H1 (cell line): ENCODE data around the gene TGFB1. TPM values are rescaled to one million over a fixed set of nuclear protein-coding genes. Genes with fewer than 3 reads are reported as not detected.

Experiments
- BACH1 ChIP-seq: IDR thresholded peaks from 2 replicates; pipeline ENCODE4 v1.6.1; 2012; ENCODE audit warnings: low read length, improper control_type of control experiment
- CEBPB ChIP-seq: IDR thresholded peaks from 2 replicates; pipeline ENCODE4 v1.6.1; 2012; ENCODE audit warnings: low read depth, low read length
- CHD7 ChIP-seq: fragments of 300-600 bp; sonication (generic); IDR thresholded peaks from 2 replicates; pipeline ENCODE4 v1.7.1; 2012; ENCODE audit warnings: low read length, moderate library complexity, mild to moderate bottlenecking, inconsistent platforms; ENCODE audit not compliant: insufficient replicate concordance
- HDAC2 ChIP-seq, 2 experiments: fragments of 300-600 bp in 1 of 2; sonication (generic) in 1 of 2; IDR thresholded peaks; 2 replicates each; pipeline ENCODE4 v1.6.1; 2011 to 2012; ENCODE audit warnings: low read depth in 2 of 2, low read length in 2 of 2, mild to moderate bottlenecking in 2 of 2, moderate library complexity in 2 of 2, borderline replicate concordance in 1 of 2, inconsistent platforms in 1 of 2
- RFX5 ChIP-seq: IDR thresholded peaks from 2 replicates; pipeline ENCODE4 v1.6.1; 2011; ENCODE audit warnings: low read depth, low read length, improper control_type of control experiment, borderline replicate concordance
- SP4 ChIP-seq: IDR thresholded peaks from 2 replicates; pipeline ENCODE4 v1.6.1; 2012; ENCODE audit warnings: low read length, inconsistent platforms
- SRF ChIP-seq: IDR thresholded peaks from 2 replicates; pipeline ENCODE4 v1.6.1; 2011; ENCODE audit warnings: mild to moderate bottlenecking, low read depth, low read length, moderate library complexity
- polyA plus RNA-seq, 7 experiments: library from polyadenylated mRNA; depleted of rRNA in 3 of 7; stranded (reverse) in 5 of 7; unstranded in 2 of 7; fragments of >200 nt in 5 of 7; fragments of 200-250 nt in 2 of 7; gene quantifications; 1 replicate in 5 of 7; 2 replicates in 1 of 7; 4 replicates in 1 of 7; pipeline versions ENCODE4 v1.2.1 to v1.2.3, GENCODE V29; 2011 to 2013; ENCODE audit warnings: missing spikeins in 2 of 7, mixed read lengths in 2 of 7
- total RNA-seq: library from RNA; stranded (reverse); fragmentation: NEBNext Ultra II Directional; extraction: Animal tissue kit (Norgen Biotek cat#: 25700); gene quantifications from 2 replicates; pipeline ENCODE4 v1.2.1, GENCODE V29; 2021
- TF ChIP-seq, protein P1 (sequence below): IDR thresholded peaks from 2 replicates; pipeline ENCODE4 v1.6.1; 2011; ENCODE audit warnings: low read length, improper control_type of control experiment

The TGFB1 gene
- total and polyA plus RNA-seq, 2 of the 8 experiments (the other 6 are each of a cell fraction or from before 2014, with no cell fraction given) = 1.7 to 10.6 TPM

DNA sequence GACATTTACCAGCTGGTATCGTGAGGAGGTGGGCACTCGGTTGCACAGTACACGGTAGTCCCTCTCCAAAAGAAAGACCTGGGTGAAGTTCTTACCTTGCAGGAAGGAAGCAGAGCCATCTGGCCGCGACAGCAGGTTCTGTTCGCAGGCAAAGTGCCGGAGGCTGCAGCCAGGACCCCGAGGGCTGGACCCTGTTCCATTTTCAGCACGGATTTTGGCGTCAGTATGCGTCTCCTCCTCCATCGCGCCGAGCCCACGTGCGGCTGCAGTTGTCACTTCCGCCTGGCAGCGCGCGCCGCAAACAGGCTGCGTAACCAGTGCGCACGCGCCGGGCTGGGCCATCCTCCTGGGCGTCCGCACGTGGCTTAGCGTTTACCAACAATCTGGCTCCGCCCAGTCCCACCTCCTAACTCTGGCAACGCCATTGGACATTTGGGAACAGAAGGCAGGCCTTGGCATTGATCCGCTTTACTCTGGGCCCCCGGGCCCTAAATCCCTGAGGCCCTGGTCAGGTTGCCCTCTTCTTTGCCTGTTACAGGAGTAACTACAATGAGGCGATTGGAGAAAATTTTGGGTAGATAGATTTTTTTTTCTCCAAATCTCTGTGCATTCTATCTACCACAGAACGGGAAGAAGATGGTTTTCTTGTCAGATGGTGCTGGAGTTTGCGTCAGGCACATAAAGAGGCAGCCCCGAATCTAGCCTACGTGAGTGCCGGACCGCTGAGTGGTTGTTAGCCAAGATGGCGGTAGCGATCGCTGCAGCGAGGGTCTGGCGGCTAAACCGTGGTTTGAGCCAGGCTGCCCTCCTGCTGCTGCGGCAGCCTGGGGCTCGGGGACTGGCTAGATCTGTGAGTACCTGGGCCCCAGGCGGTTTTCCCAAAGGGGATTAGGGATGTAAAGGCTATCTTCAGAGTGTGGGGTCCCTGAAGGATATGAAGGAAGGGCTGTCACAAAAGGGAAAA is 43.6 kb upstream of the TGFB1 start, which contains the start of the genes BCKDHA and EXOSC5 (continued):
- 0 out of 2 replicates have a peak, but pooled peaks have one; percentile 1 for TF ChIP-seq CEBPB
- TF ChIP-seq, protein P1, sequence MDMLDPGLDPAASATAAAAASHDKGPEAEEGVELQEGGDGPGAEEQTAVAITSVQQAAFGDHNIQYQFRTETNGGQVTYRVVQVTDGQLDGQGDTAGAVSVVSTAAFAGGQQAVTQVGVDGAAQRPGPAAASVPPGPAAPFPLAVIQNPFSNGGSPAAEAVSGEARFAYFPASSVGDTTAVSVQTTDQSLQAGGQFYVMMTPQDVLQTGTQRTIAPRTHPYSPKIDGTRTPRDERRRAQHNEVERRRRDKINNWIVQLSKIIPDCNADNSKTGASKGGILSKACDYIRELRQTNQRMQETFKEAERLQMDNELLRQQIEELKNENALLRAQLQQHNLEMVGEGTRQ = peak; percentile 83
- TF ChIP-seq CHD7 = no peak
- TF ChIP-seq BACH1 = no peak
- no peak for TF ChIP-seq RFX5
- peak in 1 of 2 experiments; percentile 97; a peak in 2 of 4 replicates for TF ChIP-seq HDAC2 (IDR thresholded peaks at IDR 0.05; ENCODE audit: borderline replicate concordance in 1 of 2, low read depth in 2 of 2, low read length in 2 of 2)
- TF ChIP-seq SRF = no peak
- peak; percentile 99 for TF ChIP-seq SP4
